GM12878 (cell line): ENCODE data around the gene ASF1B. TPM values are rescaled to one million over a fixed set of nuclear protein-coding genes. Genes with fewer than 3 reads are reported as not detected.

Experiments used
- ATAC-seq: fragments of 200-7000 bp; cut with Tn5 transposase; 3 replicates; pipeline ENCODE4 v1.9.1; 2020; ENCODE audit warnings: mild to moderate bottlenecking, moderate library complexity
- BruUV-seq: library from RNA; stranded (reverse); fragments of 400-500 nt; replicated peaks from 2 replicates; lab custom pipeline; 2021; lab: Mats Ljungman, UMichigan
- CTCF ChIA-PET: fragments of 300-600 bp; sonication (Branson Sonifier 250); formaldehyde crosslinking; extraction: SDS; loops from one replicate; lab custom pipeline; 2021; ENCODE audit warnings: inconsistent platforms; lab: Yijun Ruan, JAX
- POLR2A ChIA-PET: fragments of 350-600 bp; formaldehyde crosslinking; extraction: SDS; loops from one replicate; lab custom pipeline; 2021; ENCODE audit warnings: inconsistent platforms; lab: Charles Lee
- RAD21 ChIA-PET: fragments of 300-600 bp; sonication (Branson Sonifier 250); formaldehyde crosslinking; loops from one replicate; lab custom pipeline; 2023; ENCODE audit warnings: antibody characterized with exemption; ENCODE audit not compliant: unreplicated experiment; lab: Charles Lee
- SMC1A ChIA-PET: fragments of 300-600 bp; sonication (Branson Sonifier 250); formaldehyde crosslinking; loops from one replicate; lab custom pipeline; 2023; ENCODE audit not compliant: unreplicated experiment, uncharacterized antibody; lab: Charles Lee
- DNase-seq: peaks from one replicate; pipeline ENCODE4 v3.0.0-alpha.2; 2011; ENCODE audit warnings: low read depth, low spot score
- FAIRE-seq: peaks from 3 replicates; lab custom pipeline; 2011; peaks lifted over from hg19 to GRCh38; lab: Jason Lieb, UNC
- H2AFZ ChIP-seq: 2 replicates; pipeline ENCODE4 v1.6.0; 2011; ENCODE audit warnings: low read depth, low read length, control low read depth; ENCODE audit not compliant: control insufficient read depth
- H3K27ac ChIP-seq: 2 replicates; pipeline ENCODE4 v1.5.1; 2011; ENCODE audit warnings: control low read depth; ENCODE audit not compliant: control insufficient read depth, insufficient read depth
- H3K27me3 ChIP-seq, 2 experiments: replicated peaks in 1 of 2; 2 replicates each; pipeline versions ENCODE4 v1.6.0 to v1.6.1; 2011; ENCODE audit warnings: low read length in 1 of 2; ENCODE audit not compliant: control insufficient read depth in 2 of 2, insufficient read depth in 2 of 2
- H3K36me3 ChIP-seq, 2 experiments: 2 replicates each; pipeline ENCODE4 v1.5.1; 2011; ENCODE audit warnings: low read length in 1 of 2; ENCODE audit not compliant: control insufficient read depth in 2 of 2, insufficient read depth in 2 of 2
- H3K4me1 ChIP-seq: 2 replicates; pipeline ENCODE4 v1.6.1; 2011; ENCODE audit warnings: mild to moderate bottlenecking, low read length, moderate library complexity, mixed read lengths; ENCODE audit not compliant: control insufficient read depth, insufficient read depth
- H3K4me2 ChIP-seq: 2 replicates; pipeline ENCODE4 v1.6.0; 2011; ENCODE audit warnings: control low read depth; ENCODE audit not compliant: control insufficient read depth, insufficient read depth
- H3K4me3 ChIP-seq: fragments of 200-600 bp; sonication (generic); 2 replicates; pipeline ENCODE4 v1.5.1; 2016
- H3K79me2 ChIP-seq: 2 replicates; pipeline ENCODE4 v1.6.0; 2011; ENCODE audit warnings: low read length; ENCODE audit not compliant: control insufficient read depth, insufficient read depth
- H3K9ac ChIP-seq: 2 replicates; pipeline ENCODE4 v1.8.0; 2011; ENCODE audit warnings: low read length, control low read depth, mixed read lengths; ENCODE audit not compliant: control insufficient read depth, insufficient read depth
- H3K9me3 ChIP-seq: replicated peaks from 3 replicates; pipeline ENCODE4 v1.5.1; 2011; ENCODE audit warnings: mild to moderate bottlenecking, low read length; ENCODE audit not compliant: control insufficient read depth, insufficient read depth
- H4K20me1 ChIP-seq: 2 replicates; pipeline ENCODE4 v1.6.0; 2011; ENCODE audit not compliant: control insufficient read depth, insufficient read depth
- CBX5 ChIP-seq: sonication (generic); IDR thresholded peaks from 2 replicates; pipeline ENCODE4 v1.6.1; 2016; ENCODE audit warnings: low read depth, moderate library complexity, mild to moderate bottlenecking, inconsistent platforms
- CHD4 ChIP-seq: fragments of 200-600 bp; sonication (generic); IDR thresholded peaks from 2 replicates; pipeline ENCODE4 v1.6.1; 2016; ENCODE audit warnings: mild to moderate bottlenecking
- EP300 ChIP-seq, 2 experiments: fragments of 150-350 bp in 1 of 2; IDR thresholded peaks; 2 replicates each; pipeline ENCODE4 v1.6.1; 2011 to 2012; ENCODE audit warnings: low read depth in 2 of 2, low read length in 2 of 2, borderline replicate concordance in 1 of 2, improper control_type of control experiment in 1 of 2, inconsistent platforms in 1 of 2; ENCODE audit not compliant: control insufficient read depth in 1 of 2
- EZH2 ChIP-seq: IDR thresholded peaks from 2 replicates; pipeline ENCODE4 v1.6.1; 2012; ENCODE audit warnings: low read depth, mild to moderate bottlenecking, control low read depth, inconsistent platforms, low read length, borderline replicate concordance; ENCODE audit not compliant: control insufficient read depth
- GABPA ChIP-seq: IDR thresholded peaks from 2 replicates; pipeline ENCODE4 v1.6.1; 2014; ENCODE audit warnings: antibody characterized with exemption, low read depth, mild to moderate bottlenecking, inconsistent platforms
- MLLT1 ChIP-seq: fragments of 450-650 bp; IDR thresholded peaks from 2 replicates; pipeline ENCODE4 v1.6.1; 2016; ENCODE audit warnings: mild to moderate bottlenecking
- SIN3A ChIP-seq: IDR thresholded peaks from 2 replicates; pipeline ENCODE4 v1.6.1; 2012; ENCODE audit warnings: low read depth, low read length, improper control_type of control experiment
- ZNF24 ChIP-seq: fragments of 450-650 bp; IDR thresholded peaks from 2 replicates; pipeline ENCODE4 v1.6.1; 2017; ENCODE audit warnings: antibody characterized with exemption, mild to moderate bottlenecking
- WGBS: methylation state at CpG from one replicate; pipeline ENCODE4 v1.1.6; 2016; ENCODE audit warnings: low lambda C conversion rate; ENCODE audit not compliant: insufficient replicate concordance, insufficient coverage; ENCODE audit errors: missing lambda C conversion rate; 5-methylcytosine and 5-hydroxymethylcytosine counted together
- in situ Hi-C: fragments of 300-500 bp; cut with MboI; formaldehyde crosslinking; loops from 9 replicates; pipeline ENCODE4 v1.14.3; 2018; ENCODE audit warnings: mixed read lengths
- intact Hi-C: fragments of 100-400 bp; cut with micrococcal nuclease; formaldehyde crosslinking; loops from one replicate; pipeline ENCODE4 v1.14.2; 2022; ENCODE audit not compliant: unreplicated experiment
- polyA plus RNA-seq, 11 experiments: library from polyadenylated mRNA; depleted of rRNA in 4 of 11; unstranded in 6 of 11; stranded (reverse) in 5 of 11; fragments of >200 nt; fragmentation: Nextera tagmentation in 4 of 11; fragmentation: Illumina TruSeq in 1 of 11; extraction: Ambion mirVana in 4 of 11; extraction: Trizol in 1 of 11; gene quantifications; 1 replicate in 1 of 11; 2 replicates in 10 of 11; pipeline versions ENCODE4 v1.2.1 to v1.2.3, GENCODE V29; 2011 to 2016; ENCODE audit warnings: inconsistent platforms in 2 of 11, missing spikeins in 2 of 11, low read depth in 1 of 11
- total RNA-seq, 4 experiments: library from RNA; depleted of rRNA in 3 of 4; stranded (reverse); fragments of >200 nt in 3 of 4; fragmentation: Illumina TruSeq in 1 of 4; extraction: Trizol in 1 of 4; gene quantifications; 2 replicates each; pipeline versions ENCODE4 v1.2.1 to v1.2.3, GENCODE V29; 2013 to 2021
- TF ChIP-seq, protein P1 (sequence below): fragments of 450-650 bp; IDR thresholded peaks from 2 replicates; pipeline ENCODE4 v1.6.1; 2016; ENCODE audit warnings: mild to moderate bottlenecking, moderate library complexity, borderline replicate concordance

ASF1B gene
- total and polyA plus RNA-seq, 10 of the 15 experiments (the other 5 are each of a cell fraction or from before 2014, with no cell fraction given) = 10.4 to 217 (median 90.2) TPM

DNA sequence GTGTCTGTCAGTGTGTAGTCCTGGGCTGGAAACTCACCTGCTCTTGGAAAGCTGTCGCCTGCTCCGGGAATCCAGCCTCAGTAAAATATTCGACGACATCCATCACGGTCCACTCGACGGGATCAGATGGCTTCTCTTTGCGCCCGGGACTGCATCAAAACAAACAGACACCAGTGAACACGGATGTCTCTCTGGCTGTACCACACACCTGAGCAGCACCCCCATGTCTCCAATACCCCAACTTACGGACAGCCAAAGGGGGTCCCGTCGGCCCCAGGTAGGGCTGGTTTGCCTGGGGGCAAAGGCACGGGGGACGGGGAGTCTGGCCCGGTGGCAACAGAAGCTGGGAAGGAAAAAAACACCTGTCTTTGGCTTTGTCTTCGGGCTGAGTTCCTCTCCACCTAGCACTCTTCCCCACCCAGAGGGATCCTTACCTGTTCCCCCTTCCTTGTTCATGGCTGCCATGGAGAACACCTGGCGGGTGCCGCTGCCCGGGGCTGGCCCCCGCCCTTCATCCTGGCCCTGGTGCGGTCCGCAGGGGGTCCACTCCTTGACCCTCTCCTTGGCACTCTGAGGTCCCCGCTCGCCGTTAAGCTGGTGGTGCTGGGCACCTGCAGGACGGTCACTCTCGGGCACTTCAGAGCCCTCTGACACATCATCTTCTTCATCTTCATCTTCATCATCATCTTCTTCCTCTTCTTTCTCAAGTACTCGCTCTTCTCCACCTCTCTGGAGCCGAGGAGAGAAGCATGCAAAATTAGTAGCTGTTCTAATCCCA, 47.6 kb downstream of the ASF1B start:
- peaks cover 2% of the 10 kb centered on the region; the same call in 1 of the 3 replicates for H3K9me3 ChIP-seq
- intact Hi-C loops (no loop called here), in situ Hi-C loops (no loop called here)
- no peak for TF ChIP-seq CHD4
- TF ChIP-seq MLLT1 = 0 out of 2 replicates have a peak, but pooled peaks have one; percentile 24
- peaks cover 6% of the 10 kb centered on the region for H3K79me2 ChIP-seq
- peaks cover 7% of the 10 kb centered on the region; the same call in 1 of the 2 replicates for H3K4me1 ChIP-seq
- H3K4me2 ChIP-seq = peak overlapping the region; percentile 85
- ATAC-seq (no peak), DNase-seq (no peak), FAIRE-seq (no peak)
- no peaks in the 10 kb centered on the region for H4K20me1 ChIP-seq
- no peaks in the 10 kb centered on the region for H3K27me3 ChIP-seq
- peak overlapping the region; percentile 55 for H3K4me3 ChIP-seq
- TSS peak; percentile 72 for BruUV-seq
- peaks cover 3 to 5% of the 10 kb centered on the region in 2 experiments; a peak in 3 of 4 replicates for H3K36me3 ChIP-seq
- POLR2A ChIA-PET = interaction anchor here (1.0 to 1.5 kb wide), 3 partner anchors 8 to 49 kb away, joined by 3 to 5 read pairs (median 4); no protein-coding TSS in a partner anchor
- 88% methylated on average over 30 of the region's 30 CpGs for WGBS
- H3K9ac ChIP-seq = peak overlapping the region; percentile 36; the same call in 1 of the 2 replicates
- CTCF ChIA-PET = interaction anchor here (0.7 to 1.0 kb wide), 2 partner anchors 12 to 209 kb away, joined by 3 read pairs; no protein-coding TSS in a partner anchor
- SMC1A ChIA-PET = interaction anchor here (1.0 kb wide), 1 partner anchor 48 kb away, joined by 3 read pairs; the partner anchor contains the start of gene ASF1B
- H3K27ac ChIP-seq = no peak overlapping the region
- RAD21 ChIA-PET = no interaction called here
- no peak overlapping the region; the same call in 1 of the 2 replicates for H2AFZ ChIP-seq

DNA sequence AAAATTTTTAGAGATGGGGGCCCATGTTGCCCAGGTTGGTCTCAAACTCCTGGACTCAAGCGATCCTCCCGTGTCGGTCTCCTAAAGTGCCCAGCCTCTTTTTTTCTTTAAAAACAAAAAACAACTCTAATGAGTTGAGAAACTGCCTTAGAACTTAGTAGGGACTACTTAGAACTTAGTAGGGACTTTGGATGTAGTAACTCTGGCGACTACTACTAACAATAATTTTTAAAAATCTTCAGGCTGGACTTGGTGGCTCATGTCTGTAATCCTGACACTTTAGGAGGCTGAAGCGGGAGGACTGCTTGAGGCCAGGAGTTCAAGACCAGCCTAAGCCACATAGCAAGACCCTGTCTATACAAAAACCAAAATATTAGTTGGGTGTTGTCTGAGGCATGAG, 50.3 kb downstream of the ASF1B start:
- no peaks in the 10 kb centered on the region for H4K20me1 ChIP-seq
- ChIA-PET CTCF (no interaction called here), SMC1A (no interaction called here), POLR2A (no interaction called here), RAD21 (no interaction called here)
- H3K4me3 ChIP-seq = no peak overlapping the region
- no peaks in the 10 kb centered on the region for H3K9me3 ChIP-seq
- no TSS peak for BruUV-seq
- FAIRE-seq (no peak), DNase-seq (no peak), ATAC-seq (no peak)
- no peak overlapping the region for H3K27ac ChIP-seq
- H3K36me3 ChIP-seq = peaks cover 3 to 5% of the 10 kb centered on the region in 2 experiments; a peak in 3 of 4 replicates
- peaks cover 12% of the 10 kb centered on the region for H3K79me2 ChIP-seq
- H3K9ac ChIP-seq = no peak overlapping the region
- intact Hi-C loops = no loop called here
- no peak overlapping the region for H2AFZ ChIP-seq
- 91% methylated on average over 5 of the region's 5 CpGs for WGBS
- H3K27me3 ChIP-seq = no peaks in the 10 kb centered on the region
- in situ Hi-C loops = no loop called here
- H3K4me1 ChIP-seq = peaks cover 11% of the 10 kb centered on the region
- no peak overlapping the region for H3K4me2 ChIP-seq
- no peak for TF ChIP-seq EP300 (IDR thresholded peaks at IDR 0.05; ENCODE audit: borderline replicate concordance in 1 of 2, control insufficient read depth in 1 of 2, low read depth in 2 of 2, low read length in 2 of 2)
- no peak for TF ChIP-seq ZNF24
- no peak for TF ChIP-seq CBX5
- TF ChIP-seq SIN3A = no peak
- no peak for TF ChIP-seq EZH2
- TF ChIP-seq GABPA = no peak
- TF ChIP-seq, protein P1, sequence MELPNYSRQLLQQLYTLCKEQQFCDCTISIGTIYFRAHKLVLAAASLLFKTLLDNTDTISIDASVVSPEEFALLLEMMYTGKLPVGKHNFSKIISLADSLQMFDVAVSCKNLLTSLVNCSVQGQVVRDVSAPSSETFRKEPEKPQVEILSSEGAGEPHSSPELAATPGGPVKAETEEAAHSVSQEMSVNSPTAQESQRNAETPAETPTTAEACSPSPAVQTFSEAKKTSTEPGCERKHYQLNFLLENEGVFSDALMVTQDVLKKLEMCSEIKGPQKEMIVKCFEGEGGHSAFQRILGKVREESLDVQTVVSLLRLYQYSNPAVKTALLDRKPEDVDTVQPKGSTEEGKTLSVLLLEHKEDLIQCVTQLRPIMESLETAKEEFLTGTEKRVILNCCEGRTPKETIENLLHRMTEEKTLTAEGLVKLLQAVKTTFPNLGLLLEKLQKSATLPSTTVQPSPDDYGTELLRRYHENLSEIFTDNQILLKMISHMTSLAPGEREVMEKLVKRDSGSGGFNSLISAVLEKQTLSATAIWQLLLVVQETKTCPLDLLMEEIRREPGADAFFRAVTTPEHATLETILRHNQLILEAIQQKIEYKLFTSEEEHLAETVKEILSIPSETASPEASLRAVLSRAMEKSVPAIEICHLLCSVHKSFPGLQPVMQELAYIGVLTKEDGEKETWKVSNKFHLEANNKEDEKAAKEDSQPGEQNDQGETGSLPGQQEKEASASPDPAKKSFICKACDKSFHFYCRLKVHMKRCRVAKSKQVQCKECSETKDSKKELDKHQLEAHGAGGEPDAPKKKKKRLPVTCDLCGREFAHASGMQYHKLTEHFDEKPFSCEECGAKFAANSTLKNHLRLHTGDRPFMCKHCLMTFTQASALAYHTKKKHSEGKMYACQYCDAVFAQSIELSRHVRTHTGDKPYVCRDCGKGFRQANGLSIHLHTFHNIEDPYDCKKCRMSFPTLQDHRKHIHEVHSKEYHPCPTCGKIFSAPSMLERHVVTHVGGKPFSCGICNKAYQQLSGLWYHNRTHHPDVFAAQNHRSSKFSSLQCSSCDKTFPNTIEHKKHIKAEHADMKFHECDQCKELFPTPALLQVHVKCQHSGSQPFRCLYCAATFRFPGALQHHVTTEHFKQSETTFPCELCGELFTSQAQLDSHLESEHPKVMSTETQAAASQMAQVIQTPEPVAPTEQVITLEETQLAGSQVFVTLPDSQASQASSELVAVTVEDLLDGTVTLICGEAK = no peak
